OCI-LY7 (cell line): ENCODE results near the gene ALAD.

ENCODE experiments used
- CTCF ChIP-seq: fragments of 200-600 bp; sonication (generic); conservative IDR thresholded peaks from 2 replicates; pipeline ENCODE4 v1.5.1; 2014; ENCODE audit warnings: mild to moderate bottlenecking, antibody characterized with exemption, low read length, moderate library complexity, mixed read lengths
- EZH2phosphoT487 ChIP-seq: fragments of 200-600 bp; sonication (generic); IDR thresholded peaks from 2 replicates; pipeline ENCODE4 v1.6.1; 2018; ENCODE audit warnings: low read depth, borderline replicate concordance, mild to moderate bottlenecking, mixed run types, antibody characterized with exemption, low read length, moderate library complexity, mixed read lengths

GRCh38 chr9:113388833-113389232, 12.3 kb downstream of the ALAD start:
- TF ChIP-seq CTCF (no peak), EZH2phosphoT487 (no peak)
